ENCODE data around the gene KLF9. TPM values are rescaled to one million over a fixed set of nuclear protein-coding genes. Genes with fewer than 3 reads are reported as not detected.

The KLF9 gene
- total RNA-seq, 1 donor from 2014 or later, result 52.8 TPM

DNA sequence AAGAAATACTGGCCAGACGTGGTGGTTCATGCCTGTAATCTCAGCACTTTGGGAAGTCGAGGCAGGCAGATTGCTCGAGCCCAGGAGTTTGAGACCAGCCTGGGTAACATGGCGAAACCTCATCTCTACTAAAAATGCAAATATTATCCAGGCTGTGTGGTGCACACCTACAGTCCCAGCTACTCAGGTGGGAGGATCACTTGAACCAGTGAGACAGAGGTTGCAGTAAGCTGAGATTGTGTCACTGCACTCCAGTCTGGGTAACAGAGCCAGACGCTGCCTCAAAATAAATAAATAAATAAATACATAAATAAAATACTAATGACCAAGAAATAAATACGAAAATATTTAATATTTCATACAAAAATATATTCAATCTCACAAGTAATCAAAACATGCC, 18.8 kb downstream of the KLF9 start:
- Histone ChIP-seq H3K4me1 (peaks cover 100% of the 10 kb centered on the region), H3K4me3 (peak overlapping the region; percentile 28), H3K27ac (replicated peaks) (peak overlapping the region; percentile 77), H3K27me3 (ENCODE audit: low read depth) (no peaks in the 10 kb centered on the region), H3K9me3 (replicated peaks) (no peaks in the 10 kb centered on the region), H3K36me3 (no peaks in the 10 kb centered on the region)
- intact Hi-C loops (cut with micrococcal nuclease), result no loop called here
- TF ChIP-seq CTCF (IDR thresholded peaks at IDR 0.05; ENCODE audit: borderline replicate concordance), result no peak
- DNase-seq, result no peak

DNA sequence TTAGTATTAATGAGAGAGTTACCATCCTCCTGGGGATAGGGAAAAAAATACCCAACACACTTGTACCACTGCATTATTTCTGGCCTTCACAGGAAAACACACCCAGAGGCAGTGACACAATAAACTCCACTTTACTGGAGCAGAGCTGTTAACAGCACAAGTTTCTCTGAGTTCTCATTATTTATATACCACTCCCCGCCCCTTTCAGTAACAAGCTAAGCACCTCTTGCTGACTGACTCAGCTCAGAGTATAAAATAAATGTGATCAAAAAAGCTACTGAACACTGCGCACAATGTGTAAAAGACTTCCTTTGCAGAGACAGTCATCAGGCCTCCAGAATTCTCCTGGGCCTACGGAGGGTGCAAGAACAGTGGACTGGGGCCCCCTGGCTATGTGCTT, 21.6 kb downstream of the KLF9 start:
- H3K9me3 ChIP-seq (replicated peaks), result no peaks in the 10 kb centered on the region
- no peak for DNase-seq
- peak overlapping the region; percentile 74 for H3K27ac ChIP-seq (replicated peaks)
- peaks cover 100% of the 10 kb centered on the region for H3K4me1 ChIP-seq
- no peaks in the 10 kb centered on the region for H3K27me3 ChIP-seq (ENCODE audit: low read depth)
- H3K4me3 ChIP-seq, result peak overlapping the region; percentile 41
- H3K36me3 ChIP-seq, result peaks cover under 1% of the 10 kb centered on the region
- no peak for TF ChIP-seq CTCF (IDR thresholded peaks at IDR 0.05; ENCODE audit: borderline replicate concordance)
- intact Hi-C loops (cut with micrococcal nuclease), result no loop called here

- H3K36me3 ChIP-seq, result peaks cover 6% of the 10 kb centered on the region
- intact Hi-C loops (cut with micrococcal nuclease), result no loop called here
- TF ChIP-seq CTCF (IDR thresholded peaks at IDR 0.05; ENCODE audit: borderline replicate concordance), result peak; percentile 38
- peak overlapping the region; percentile 74 for H3K27ac ChIP-seq (replicated peaks)
- no peaks in the 10 kb centered on the region for H3K27me3 ChIP-seq (ENCODE audit: low read depth)
- no peak for DNase-seq
- H3K4me1 ChIP-seq, result peaks cover 100% of the 10 kb centered on the region
- peak overlapping the region; percentile 41 for H3K4me3 ChIP-seq
- no peaks in the 10 kb centered on the region for H3K9me3 ChIP-seq (replicated peaks)
Measured at GRCh38 chr9:70392189-70392588, 22.3 kb downstream of the KLF9 start.

DNA sequence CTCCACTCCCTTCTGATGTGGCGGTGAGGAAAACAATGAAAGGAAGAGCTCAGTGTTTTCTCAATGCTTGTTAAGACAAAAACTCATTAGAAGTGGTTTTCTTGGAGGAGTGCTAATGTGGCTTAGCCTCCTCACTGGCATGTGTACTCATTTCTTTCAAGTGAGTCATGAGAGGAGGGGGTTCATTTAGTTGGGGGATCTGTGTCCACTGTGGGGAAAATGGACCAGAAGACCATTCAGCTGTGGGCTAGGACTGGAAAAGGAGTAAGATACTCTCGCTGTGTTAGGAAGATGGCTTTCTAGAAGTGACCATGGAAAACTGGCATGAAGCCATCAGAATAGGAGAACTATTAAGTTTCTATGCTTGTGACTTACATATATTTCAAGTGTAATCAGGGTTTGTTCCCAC, 23.5 kb downstream of the KLF9 start:
- DNase-seq, result no peak
- peaks cover 100% of the 10 kb centered on the region for H3K4me1 ChIP-seq
- peaks cover 19% of the 10 kb centered on the region for H3K36me3 ChIP-seq
- H3K27me3 ChIP-seq (ENCODE audit: low read depth), result no peaks in the 10 kb centered on the region
- H3K9me3 ChIP-seq (replicated peaks), result no peaks in the 10 kb centered on the region
- H3K27ac ChIP-seq (replicated peaks), result peak overlapping the region; percentile 74
- intact Hi-C loops (cut with micrococcal nuclease), result no loop called here
- TF ChIP-seq CTCF (IDR thresholded peaks at IDR 0.05; ENCODE audit: borderline replicate concordance), result no peak
- H3K4me3 ChIP-seq, result peak overlapping the region; percentile 41

DNA sequence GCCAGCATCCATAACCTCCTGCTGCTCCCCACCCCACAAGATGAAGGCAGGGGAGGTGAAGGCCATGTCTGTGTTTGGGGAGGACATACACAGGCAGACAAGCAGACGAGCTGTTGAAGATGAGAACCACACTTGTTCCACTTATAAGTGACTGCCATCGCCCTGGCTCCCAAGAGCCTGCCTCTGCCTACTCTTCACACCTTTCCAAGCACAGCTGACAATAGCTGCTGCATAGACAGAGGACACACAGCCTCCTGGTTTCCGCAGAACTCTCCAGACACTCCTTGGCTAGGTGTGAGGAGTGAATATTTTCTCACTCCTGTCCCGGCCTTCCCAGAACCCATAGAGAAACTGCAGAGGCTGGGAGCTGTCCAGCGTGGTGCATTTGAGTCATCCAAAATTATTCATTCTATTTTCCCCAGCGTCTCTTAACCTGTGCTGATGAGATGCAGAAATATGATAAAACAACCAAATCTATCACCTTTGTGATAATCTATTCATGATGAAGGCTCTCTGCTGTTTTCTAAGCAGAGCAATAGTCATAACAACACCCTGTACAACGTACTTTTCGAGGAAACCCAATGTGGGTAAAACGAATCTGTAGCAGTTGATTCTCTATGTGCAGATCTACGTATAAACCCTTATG, 24.7 kb downstream of the KLF9 start:
- Histone ChIP-seq H3K9me3 (replicated peaks) (no peaks in the 10 kb centered on the region), H3K4me1 (peaks cover 100% of the 10 kb centered on the region), H3K36me3 (peaks cover 28% of the 10 kb centered on the region), H3K27me3 (ENCODE audit: low read depth) (no peaks in the 10 kb centered on the region), H3K4me3 (peak overlapping the region; percentile 2), H3K27ac (replicated peaks) (peak overlapping the region; percentile 74)
- DNase-seq, result no peak
- intact Hi-C loops (cut with micrococcal nuclease), result no loop called here
- no peak for TF ChIP-seq CTCF (IDR thresholded peaks at IDR 0.05; ENCODE audit: borderline replicate concordance)
